Tibial nerve (tissue), 4 donors: Measurements from ENCODE around the gene HTR2A.

ENCODE experiments used
- CTCF ChIP-seq, 5 experiments: fragments of 200-600 bp in 3 of 5; fragments of 450-650 bp in 2 of 5; sonication (generic) in 3 of 5; IDR thresholded peaks; one replicate each; pipeline ENCODE4 v1.5.1; 2016 to 2019; ENCODE audit warnings: antibody characterized with exemption in 5 of 5, mild to moderate bottlenecking in 3 of 5, moderate library complexity in 2 of 5
- EP300 ChIP-seq, 2 donors: sonication (generic); formaldehyde crosslinking; IDR thresholded peaks; one replicate each; pipeline ENCODE4 v1.6.1; 2017; ENCODE audit warnings: antibody characterized with exemption in 2 of 2, mild to moderate bottlenecking in 1 of 2
- POLR2A ChIP-seq, 2 donors: fragments of 450-650 bp; IDR thresholded peaks; one replicate each; pipeline ENCODE4 v1.6.1; 2017; ENCODE audit warnings: antibody characterized with exemption in 2 of 2, mild to moderate bottlenecking in 2 of 2, moderate library complexity in 2 of 2

- TF ChIP-seq POLR2A (IDR thresholded peaks at IDR 0.05) (no peak), CTCF (IDR thresholded peaks at IDR 0.05) (no peak), EP300 (IDR thresholded peaks at IDR 0.05) (no peak)
Measured at GRCh38 chr13:46868091-46868490, 28.8 kb downstream of the HTR2A start.
